GM18867 (cell line): ENCODE data around the gene MACROD2.
"Not testable (repeated sequence)": the region's sequence is repeated elsewhere in the genome, so short reads cannot be mapped to it uniquely, and the experiment has no call there.

Experiments
- ATAC-seq: cut with Tn5 transposase; IDR thresholded peaks from one replicate; pipeline ENCODE4 v1.9.1; 2021; ENCODE audit warnings: mild to moderate bottlenecking, moderate library complexity; ENCODE audit not compliant: unreplicated experiment

Gene MACROD2

GRCh38 chr20:15346657-15347280 is 1351.5 kb downstream of the MACROD2 start:
- ATAC-seq = no peak

GRCh38 chr20:15359056-15359455 is 1363.7 kb downstream of the MACROD2 start:
- ATAC-seq = no peak

GRCh38 chr20:15362849-15363248 is 1367.5 kb downstream of the MACROD2 start:
- ATAC-seq = no peak

- no peak for ATAC-seq
Measured at GRCh38 chr20:15364781-15365180, 1369.5 kb downstream of the MACROD2 start.

GRCh38 chr20:15370370-15370769 is 1375.1 kb downstream of the MACROD2 start:
- no peak for ATAC-seq

GRCh38 chr20:15374682-15375081 is 1379.4 kb downstream of the MACROD2 start:
- no peak for ATAC-seq

GRCh38 chr20:15375836-15376235 is 1380.5 kb downstream of the MACROD2 start:
- ATAC-seq = no peak

GRCh38 chr20:15377603-15378002 is 1382.3 kb downstream of the MACROD2 start:
- ATAC-seq = not testable (repeated sequence)

GRCh38 chr20:15378151-15378550 is 1382.8 kb downstream of the MACROD2 start:
- no peak for ATAC-seq

- ATAC-seq = no peak
Measured at GRCh38 chr20:15379681-15380296, 1384.5 kb downstream of the MACROD2 start.

GRCh38 chr20:15380770-15381169 is 1385.5 kb downstream of the MACROD2 start:
- peak; percentile 77 for ATAC-seq

GRCh38 chr20:15387228-15387627 is 1391.9 kb downstream of the MACROD2 start:
- no peak for ATAC-seq

GRCh38 chr20:15395457-15395856 is 1400.1 kb downstream of the MACROD2 start:
- ATAC-seq = no peak

GRCh38 chr20:15396026-15396425 is 1400.7 kb downstream of the MACROD2 start:
- no peak for ATAC-seq

- ATAC-seq = no peak
Measured at GRCh38 chr20:15396900-15397299, 1401.6 kb downstream of the MACROD2 start.

- ATAC-seq = no peak
Measured at GRCh38 chr20:15399781-15400180, 1404.5 kb downstream of the MACROD2 start.

- no peak for ATAC-seq
Measured at GRCh38 chr20:15406072-15406471, 1410.8 kb downstream of the MACROD2 start.

GRCh38 chr20:15411781-15412180 is 1416.5 kb downstream of the MACROD2 start:
- no peak for ATAC-seq

- ATAC-seq = no peak
Measured at GRCh38 chr20:15415908-15416307, 1420.6 kb downstream of the MACROD2 start.

- ATAC-seq = no peak
Measured at GRCh38 chr20:15419856-15420255, 1424.5 kb downstream of the MACROD2 start.

- ATAC-seq = no peak
Measured at GRCh38 chr20:15422966-15423365, 1427.7 kb downstream of the MACROD2 start.

GRCh38 chr20:15439551-15439950 is 1444.2 kb downstream of the MACROD2 start:
- no peak for ATAC-seq
